NCI-H510A treated with DMSO at 0.1 percent for 48 hours (cell line): ENCODE data around the gene ST7.

ENCODE experiments used
- DNase-seq: peaks from one replicate; lab custom pipeline; 2025; lab: John Stamatoyannopoulos, UW

ST7 gene

DNA sequence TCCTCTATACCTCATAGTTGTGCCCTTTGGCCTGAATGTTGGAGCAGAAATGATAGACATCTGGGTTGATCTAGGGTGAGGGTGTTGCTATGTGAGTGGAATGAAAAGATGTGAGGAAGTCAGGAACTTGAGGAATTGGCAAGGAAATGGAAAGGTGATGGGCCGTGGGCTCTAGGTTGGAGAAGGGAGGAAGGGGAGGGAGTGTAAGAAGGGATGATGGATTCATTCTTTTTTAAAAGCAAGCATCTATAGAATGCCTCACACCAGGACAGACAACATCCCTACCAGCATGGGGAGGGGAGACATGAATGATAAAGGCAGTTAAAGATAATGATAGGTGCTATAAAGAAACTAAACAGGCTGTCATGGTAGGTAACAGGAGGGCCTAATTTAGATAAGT, 201.4 kb downstream of the ST7 start:
- DNase-seq, result no peak

DNA sequence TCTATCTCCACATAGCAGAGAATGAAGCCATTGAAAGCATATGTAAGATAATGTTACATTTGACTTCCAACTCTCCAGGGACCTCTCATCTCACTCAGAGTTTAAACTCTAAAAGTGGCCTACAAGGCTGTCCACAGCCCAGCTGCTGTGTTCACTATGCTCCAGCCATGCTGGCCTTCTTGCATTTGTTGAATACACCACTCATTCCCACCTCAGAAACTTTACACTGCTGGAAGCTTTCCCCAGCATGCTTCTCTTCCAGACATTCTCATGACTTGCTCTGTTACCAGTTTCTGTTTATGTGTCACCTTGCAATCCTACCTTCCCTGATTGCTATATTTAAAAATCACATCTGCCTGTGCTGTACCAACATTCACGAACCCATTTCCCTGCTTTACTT, 202.4 kb downstream of the ST7 start:
- no peak for DNase-seq

DNA sequence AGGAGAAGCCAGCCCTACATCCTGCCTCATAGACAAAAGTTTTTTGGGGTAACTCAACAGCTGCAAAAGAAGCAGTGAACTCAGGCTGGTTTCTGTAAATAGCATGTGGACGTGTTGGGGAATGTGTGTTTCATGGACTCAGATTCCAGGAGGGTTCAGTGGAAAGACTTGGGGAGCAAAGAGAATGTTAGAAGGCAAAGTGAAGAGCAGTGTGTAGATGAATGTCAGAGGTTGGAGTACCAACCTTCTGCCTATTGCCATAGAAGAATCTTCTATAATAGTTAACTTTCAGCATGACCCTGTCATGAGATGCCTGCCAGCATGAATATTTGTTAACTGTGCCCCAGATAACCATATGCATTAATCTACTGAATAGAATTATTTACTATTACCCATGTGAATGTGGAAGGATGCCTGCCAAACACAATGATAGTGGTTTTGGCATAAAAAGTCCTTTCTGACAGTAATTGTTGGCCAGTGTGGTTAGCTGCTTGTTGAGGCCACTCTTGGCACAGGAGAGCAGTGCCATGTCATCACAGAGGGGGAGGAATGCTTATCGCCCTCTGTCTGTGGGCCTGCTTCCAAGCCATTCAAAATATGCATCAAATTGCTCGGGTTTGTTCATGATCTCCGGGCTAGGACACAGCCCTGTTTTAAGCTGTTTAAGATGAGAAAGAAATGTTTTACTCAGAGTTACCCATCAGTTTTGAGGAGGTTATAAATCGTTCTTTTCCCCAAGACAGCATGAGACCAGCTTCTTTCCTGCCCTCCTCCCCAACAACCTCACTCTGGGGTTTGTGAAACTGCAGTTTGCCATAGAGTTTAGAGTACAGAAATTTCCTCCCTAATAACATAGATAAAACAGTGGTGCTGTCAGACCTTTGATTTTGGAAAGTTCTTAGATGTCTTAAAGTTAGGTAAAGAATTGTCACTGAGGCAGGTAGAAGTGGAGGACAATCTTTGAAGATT, 204.2 kb downstream of the ST7 start:
- DNase-seq, result no peak

DNA sequence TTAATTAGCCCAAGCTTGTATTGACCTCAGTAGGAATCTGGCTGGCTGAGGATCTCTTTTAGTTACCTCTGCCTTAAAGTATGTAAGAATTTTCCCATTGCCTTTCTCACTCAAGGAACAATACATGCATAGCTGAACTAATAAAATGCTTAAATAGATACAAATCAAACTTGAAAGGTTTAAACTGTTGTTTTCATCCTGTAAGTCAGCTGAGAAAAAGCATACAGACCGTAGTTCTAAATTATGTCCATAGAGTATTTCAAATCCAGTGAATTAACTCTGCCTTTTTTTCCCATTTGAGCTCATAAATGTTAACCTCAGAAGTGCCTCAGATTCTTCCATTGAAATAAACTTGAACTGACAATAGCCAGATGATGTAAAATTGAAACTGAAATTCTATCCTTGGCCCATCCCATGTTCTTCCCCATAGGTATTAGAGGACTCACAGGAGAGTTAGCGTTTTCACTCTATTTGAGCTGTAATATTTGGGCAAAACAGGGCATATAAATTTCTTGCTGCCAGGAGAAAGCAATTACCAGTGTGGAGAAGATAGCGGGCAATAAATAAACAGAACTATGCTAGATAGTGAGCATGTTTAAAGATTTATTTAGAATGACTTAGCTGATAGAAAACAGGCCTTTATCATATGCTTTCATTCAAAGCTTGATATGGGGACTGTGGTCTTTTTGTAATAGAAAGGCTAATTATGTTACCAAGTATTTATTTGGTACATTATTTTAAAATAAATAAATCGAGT, 205.8 kb downstream of the ST7 start:
- DNase-seq, result no peak

DNA sequence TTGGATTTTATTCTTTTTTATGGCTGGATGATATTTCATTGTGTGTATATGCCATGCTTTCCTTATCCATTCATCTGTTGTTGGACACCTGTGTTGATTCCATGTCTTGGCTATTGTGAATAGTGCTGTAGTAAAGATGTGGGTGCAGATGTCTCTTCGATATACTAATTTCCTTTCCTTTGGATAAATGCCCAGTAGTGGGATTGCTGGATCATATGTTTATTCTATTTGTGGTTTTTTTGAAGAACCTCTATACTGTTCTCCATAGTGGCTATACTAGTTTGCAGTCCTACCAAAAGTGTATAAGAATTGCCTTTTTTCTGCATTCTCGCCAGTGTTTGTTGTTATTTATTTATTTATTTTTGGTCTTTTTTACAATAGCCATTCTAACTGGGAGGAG, 209.8 kb downstream of the ST7 start:
- no peak for DNase-seq

DNA sequence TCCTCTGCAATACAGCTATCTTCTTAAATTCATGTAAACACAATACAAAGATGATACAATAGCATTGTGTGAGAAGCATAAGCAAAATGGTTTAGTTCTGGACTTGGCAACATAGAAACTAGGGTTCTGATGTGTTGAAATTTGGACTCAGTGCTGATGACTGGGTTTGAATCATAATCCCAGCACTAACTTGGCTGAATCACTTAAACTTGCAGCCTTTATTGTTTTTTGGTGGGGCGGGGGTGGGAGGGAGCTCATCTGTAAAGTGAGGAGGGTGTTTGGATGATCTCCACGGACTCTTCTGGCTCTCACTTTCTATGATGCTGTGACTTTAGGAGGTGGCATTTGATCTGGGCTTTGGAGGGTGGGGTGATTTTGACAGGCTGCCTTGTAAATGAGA, 211.3 kb downstream of the ST7 start:
- no peak for DNase-seq

DNA sequence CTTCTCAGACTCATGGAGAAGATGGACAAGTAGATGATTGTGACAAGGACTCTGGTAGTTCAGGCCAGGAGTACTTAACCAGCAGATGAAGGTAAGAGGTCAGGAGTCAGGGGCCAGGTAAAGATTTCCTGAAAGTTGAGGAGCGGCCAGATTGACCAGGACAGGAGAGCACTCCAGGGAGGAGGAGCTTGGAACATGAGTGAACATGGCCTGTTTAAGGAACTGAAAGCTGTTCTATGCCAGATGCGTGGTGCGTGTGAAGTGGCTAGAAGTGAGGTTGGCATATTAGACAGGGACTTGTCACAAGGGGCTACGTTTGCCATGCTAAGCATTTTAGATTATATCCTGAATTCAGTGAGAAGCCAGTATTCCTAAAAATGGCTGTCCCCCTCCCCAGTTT, 212.4 kb downstream of the ST7 start:
- no peak for DNase-seq

DNA sequence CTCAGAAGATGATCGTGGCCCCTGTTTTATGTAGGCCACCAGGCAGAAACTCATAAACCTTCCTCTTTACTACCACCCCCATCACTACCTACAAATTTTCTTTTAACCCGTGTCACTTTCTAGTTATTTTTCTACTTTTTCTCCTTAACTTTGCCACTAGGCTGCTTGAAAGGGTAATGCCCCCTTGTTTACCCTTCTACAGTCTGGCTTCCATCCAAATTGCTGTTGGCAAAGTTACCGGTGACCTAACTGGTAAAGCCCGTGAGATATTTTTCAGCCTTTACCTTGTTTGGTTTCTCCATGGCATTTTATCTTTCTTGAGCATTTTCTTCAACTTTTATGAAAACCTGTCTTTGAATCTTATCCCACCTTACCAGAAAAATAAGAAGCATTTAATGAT, 216.6 kb downstream of the ST7 start:
- DNase-seq, result no peak

DNA sequence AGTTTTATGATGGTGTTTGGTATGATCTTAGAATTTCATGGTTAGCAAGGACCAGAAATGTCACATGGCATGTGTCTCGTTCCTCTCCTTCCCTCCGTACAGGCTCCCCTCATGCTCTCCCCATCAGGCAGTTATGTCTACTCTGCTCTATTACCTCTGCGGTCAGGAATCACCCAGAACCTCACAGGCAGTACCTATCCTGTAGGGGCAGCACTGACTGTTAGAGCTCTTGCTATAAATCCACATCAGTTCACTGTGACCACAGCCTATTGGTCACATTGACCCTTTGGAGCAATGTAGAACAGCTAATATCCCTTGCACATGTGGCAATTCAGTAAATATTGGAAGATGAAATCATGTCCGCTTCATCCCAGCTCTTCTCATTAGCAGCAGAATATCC, 217.8 kb downstream of the ST7 start:
- no peak for DNase-seq

DNA sequence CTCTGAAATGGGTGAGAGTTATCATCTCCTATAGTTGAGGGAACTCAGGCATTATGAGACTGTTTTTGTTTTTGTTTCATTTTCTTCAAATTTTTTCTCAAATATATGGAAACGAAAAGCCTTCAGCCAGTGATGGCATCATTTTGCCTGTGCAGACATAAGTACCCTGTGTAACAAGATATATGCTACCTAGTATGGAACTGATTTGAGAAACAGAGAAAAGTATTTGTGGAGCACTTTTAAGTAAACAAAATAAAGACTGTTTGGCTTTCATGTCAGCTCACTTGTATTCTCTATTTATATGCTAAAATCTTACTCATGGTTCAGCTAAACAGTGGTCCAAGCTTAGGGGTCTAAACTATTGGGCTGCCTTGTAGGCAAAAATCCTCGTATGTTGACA, 219.0 kb downstream of the ST7 start:
- DNase-seq, result no peak

DNA sequence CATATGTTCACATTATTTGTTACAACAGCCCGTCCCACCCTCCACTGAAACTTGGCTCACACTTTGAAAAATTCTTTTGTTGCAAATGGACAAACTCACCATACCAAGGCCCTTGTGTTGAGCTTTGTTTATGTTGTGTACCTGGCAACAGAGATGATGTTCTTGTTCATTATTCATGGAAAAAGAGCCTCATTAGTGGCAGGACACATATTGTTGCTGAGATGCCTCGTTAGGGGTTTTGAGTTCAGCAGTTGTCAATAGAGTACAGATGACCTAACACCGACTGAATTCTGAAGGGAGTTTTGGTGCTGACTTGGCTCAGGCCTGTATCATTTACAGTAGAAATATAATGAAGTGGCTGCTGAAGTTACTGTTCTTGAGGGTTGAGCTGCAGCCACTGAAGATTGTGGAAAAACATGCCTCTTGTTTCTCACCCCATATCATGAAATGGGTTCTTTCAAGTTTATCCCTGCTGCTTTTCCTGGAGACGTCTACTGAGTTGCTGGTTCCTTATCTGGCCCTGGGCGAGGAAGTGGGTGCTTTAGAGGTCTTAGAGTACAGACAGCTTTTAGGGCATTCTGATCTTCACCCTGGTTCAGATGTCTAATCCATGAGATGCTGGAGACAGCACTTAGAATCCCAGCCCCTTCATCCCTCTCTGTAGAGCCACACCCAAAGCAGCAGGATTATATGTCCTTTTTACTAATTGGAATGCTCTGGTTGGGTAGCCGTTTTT, 219.9 kb downstream of the ST7 start:
- no peak for DNase-seq

DNA sequence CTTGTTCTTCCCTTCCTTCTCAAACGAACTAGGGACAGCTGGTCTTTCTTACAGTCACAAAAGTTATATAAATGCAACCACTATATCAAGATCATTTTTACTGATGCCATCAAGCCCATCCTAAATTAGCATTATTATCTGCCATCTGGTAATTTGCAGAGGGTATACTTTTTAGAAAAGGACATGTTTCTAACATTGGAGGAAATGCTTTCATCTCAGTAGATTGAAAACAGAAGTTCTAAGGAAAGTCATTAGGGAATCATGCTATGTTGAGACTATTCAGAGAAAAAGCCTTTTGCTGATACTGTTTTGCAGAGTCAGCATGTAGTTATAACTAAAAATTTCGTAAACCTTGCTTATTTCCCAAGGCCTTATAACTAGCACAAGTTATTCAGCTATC, 222.9 kb downstream of the ST7 start:
- no peak for DNase-seq

DNA sequence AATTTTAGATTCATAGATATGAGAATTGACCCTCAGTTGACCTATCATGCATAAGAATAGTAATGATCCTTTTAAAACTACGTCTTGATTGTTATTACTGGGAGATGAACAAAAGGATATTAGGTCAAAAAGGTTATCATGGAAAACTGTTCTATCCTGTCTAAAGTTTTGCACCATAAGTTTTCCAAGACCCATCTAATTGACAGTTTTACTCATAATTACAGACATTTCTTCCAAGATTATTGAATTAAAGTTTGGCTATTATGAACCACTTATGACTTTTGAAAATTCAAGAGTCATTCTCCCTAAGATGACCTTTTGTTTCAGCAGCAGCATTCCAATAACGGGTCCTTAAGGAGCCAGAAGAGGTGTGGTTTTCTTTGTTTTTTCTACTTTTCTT, 225.3 kb downstream of the ST7 start:
- DNase-seq, result no peak

DNA sequence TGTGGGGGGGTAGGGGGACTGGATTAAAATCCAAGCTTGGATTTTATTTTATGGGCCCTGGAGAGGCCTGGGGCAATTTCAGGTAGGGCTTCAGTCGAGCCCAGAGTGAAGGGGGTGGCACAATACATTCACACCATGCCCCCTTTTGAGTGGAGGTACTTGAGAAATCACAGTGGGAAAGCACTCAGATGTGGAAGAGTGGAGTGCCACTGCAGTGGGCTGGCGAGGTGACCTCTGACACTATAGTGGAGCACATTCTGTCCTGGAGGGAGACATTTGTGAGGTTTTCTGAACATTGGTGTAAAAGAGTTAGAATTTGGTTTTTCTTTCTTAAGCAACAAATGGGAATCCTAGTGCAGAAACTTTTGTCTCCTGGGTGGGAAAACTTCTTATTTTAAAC, 226.4 kb downstream of the ST7 start:
- no peak for DNase-seq

DNA sequence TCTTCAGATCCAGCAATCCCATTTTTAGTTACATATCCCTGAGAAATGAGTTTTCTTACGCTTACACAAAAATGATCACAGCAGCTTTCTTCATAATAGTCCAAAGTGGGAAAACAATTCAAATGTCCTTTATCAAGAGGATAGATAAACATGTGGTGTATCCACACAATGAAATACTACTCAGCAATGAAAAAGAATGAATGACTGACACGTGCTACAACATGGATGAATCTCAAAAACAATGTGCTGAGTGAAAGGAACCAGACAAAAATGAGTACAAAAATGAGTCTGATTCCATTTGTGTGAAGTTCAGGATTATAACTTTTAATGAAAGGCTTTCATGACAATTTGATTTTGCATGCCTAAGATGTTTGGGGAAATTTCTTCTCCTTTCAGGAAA, 230.4 kb downstream of the ST7 start:
- DNase-seq, result no peak

DNA sequence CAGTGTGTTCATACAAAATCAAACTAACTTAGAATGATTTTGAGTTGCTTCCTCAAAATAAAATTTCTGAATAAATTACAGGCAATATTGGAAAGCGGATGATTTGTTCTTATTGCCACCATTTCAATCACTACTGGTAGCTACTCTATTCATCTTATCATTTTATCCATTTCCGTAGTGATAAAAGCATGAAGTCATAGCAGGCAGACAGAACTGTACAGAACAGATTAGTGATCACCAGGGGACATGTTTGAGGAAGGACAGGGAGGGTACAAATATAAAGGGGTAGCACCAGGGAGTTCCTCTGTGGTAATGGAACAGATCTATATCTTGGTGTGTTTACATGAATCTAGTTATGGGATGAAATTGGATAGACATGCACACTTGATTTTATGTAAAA, 231.1 kb downstream of the ST7 start:
- no peak for DNase-seq

DNA sequence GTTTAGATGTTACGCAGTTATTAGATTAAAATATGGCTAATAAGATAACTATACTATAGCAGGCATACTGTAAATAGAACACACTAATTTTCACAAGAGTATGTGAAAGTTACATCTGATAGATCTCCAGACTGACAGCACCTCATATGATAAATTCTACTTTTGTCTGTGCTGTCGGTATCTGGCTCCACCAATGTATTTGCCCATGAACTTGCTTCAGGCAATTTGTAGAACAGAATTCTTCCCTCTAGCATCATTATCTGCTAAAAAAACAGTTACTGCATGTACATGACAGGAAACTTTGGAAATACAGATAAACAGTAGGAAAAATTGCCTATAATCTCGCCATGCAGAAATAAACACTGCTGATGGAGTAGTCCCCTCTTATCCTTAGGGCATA, 231.8 kb downstream of the ST7 start:
- no peak for DNase-seq

DNA sequence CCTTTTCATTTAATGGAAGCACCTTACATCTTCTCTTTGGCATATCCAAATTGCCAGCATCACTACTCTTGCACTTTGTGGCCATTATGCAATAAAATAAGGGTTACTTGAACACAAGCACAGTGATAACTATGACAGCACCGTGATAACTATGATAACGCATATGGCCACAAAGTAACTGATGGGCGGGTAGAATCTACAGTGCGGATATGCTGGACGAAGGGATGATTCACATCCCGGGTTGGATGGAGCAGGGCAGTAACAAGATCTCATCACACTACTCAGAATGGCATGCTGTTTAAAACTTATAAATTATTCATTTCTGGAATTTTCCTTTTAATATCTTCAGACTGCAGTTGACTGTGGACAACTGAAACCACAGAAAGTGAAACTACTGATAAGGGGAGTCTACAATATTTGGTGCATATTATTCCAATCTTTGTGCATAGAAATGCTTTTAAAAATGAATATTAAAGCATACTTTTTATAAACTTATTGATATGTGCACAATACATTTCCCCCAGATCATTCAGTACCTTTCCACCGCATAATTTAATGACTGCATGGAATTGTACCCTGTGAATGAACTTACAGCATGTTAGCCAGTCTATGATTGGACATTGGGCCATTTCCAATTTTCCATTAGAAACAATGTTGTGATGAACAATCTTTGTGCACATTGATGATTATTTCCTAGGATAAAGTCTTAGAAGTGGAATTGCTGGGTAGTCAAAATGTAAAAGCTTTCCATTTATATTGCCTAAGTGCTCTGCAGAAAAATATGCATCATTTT, 233.1 kb downstream of the ST7 start:
- DNase-seq, result no peak

DNA sequence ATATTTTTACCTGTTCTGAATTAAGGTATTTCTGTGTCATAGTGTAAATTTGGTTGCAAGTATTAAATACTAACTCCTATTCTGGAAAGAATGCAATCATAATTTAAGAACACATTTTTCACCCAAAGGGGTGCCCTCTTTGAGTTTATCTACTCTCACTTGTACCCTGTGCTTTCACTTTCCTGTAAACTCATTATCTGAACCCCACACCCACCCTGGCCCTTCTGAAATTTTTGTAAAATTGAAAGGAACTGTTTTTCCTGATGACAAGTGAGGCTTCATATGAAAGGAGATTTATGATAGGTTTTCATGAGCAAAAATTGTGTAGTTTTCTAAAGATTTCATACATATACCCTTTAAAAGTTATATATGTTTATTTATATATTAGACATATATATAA, 235.1 kb downstream of the ST7 start:
- no peak for DNase-seq

DNA sequence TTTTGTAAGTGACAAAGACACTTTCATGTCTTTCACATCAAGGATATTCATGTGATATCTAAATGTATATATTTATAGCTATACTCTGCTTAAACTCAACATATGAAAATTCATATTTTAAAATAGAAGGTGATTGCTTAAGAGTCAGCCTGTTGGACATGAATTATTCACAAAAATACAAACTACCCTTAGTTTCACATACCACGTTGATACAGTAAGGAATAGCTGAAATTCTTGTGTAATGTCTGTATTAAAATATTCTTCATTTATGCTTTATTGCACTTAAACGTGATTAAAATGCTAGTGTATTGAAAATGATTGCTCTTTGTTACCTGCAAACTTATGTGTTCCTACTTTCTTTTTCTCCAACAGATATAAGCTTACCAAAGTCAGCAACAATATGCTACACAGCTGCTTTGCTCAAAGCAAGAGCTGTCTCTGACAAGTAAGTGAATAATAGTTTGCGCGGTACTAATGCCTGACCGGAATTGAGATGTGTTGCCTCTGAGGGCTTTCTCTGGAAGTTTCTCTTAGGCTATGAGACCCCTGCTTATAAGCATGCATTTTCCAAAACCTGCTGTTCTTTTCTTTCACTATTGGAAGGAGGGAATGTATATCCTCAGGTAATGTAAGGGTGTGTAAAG, 235.8 kb downstream of the ST7 start:
- DNase-seq, result no peak

DNA sequence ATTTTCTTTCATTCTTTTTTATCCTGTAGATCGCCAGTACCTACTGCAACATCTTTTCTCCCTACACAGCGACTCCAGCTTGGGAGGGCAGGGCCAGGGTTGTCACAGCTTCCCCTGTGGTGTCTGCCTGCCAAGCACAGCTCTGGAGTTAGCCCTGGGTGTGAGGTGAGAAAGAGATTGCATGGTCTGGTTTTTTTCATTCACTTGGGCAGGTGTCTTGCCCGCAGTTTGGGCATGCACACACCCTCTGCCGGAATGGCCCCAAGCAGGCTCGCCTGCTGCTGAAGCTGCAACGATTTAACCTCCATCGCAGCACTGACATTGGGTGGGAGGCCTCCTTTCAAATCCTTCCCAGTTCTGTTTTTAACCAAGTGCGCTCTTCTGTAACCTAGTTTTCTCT, 236.8 kb downstream of the ST7 start:
- DNase-seq, result no peak
